HL-60 (cell line): ENCODE data around the gene KIZ.

Source experiments
- DNase-seq, 2 experiments: peaks; one replicate each; pipeline ENCODE4 v3.0.0-alpha.2; 2010 to 2020; ENCODE audit warnings: low read depth in 1 of 2, low spot score in 1 of 2
- H3K27ac ChIP-seq: fragments of 250-450 bp; sonication (Bioruptor Pico); replicated peaks from 2 replicates; pipeline ENCODE4 v1.5.1; 2020; ENCODE audit warnings: mild to moderate bottlenecking, moderate library complexity
- H3K27me3 ChIP-seq: fragments of 250-450 bp; sonication (Bioruptor Pico); 2 replicates; pipeline ENCODE4 v1.5.1; 2021; ENCODE audit warnings: mild to moderate bottlenecking, moderate library complexity; ENCODE audit not compliant: insufficient read depth, poor library complexity, severe bottlenecking
- H3K4me3 ChIP-seq: replicated peaks from 2 replicates; pipeline ENCODE4 v1.5.1; 2011; ENCODE audit warnings: mild to moderate bottlenecking, control low read depth, low read length; ENCODE audit not compliant: insufficient read depth
- GABPA ChIP-seq: IDR thresholded peaks from 2 replicates; pipeline ENCODE4 v1.6.1; 2012; ENCODE audit warnings: low read depth
- POLR2AphosphoS5 ChIP-seq: IDR thresholded peaks from 2 replicates; pipeline ENCODE4 v1.6.1; 2012; ENCODE audit warnings: low read depth
- SPI1 ChIP-seq: IDR thresholded peaks from 2 replicates; pipeline ENCODE4 v1.6.1; 2012; ENCODE audit warnings: low read depth, mild to moderate bottlenecking, borderline replicate concordance
- TF ChIP-seq, protein P1 (sequence below): IDR thresholded peaks from 2 replicates; pipeline ENCODE4 v1.6.1; 2012; ENCODE audit warnings: low read depth; ENCODE audit not compliant: insufficient replicate concordance
- TF ChIP-seq, protein P2 (sequence below): IDR thresholded peaks from one replicate; pipeline ENCODE4 v1.5.1; 2011; ENCODE audit warnings: low read length, control low read depth, inconsistent platforms; ENCODE audit not compliant: insufficient read depth

Gene KIZ

DNA sequence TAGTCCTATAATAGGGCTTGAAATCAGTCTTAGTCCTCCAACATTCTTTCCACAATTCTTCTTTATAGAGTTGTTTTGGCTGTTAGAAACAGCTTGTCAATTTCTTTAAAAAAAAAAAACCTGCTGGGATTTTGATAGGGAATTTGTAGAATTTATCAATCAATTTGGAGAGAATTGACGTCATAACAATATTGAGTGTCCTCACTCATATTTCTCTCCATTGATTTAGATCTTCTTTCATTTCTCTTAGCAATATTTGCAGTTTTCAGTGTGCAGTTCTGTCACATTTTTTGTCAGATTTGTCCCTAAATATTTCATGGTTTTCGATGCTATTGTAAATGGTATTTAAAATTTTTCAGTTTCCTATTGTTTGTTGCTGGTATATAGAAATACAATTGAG, 14.5 kb upstream of the KIZ start:
- H3K27me3 ChIP-seq: peaks cover 14% of the 10 kb centered on the region
- TF ChIP-seq POLR2AphosphoS5 (no peak), GABPA (no peak), SPI1 (no peak)
- TF ChIP-seq, protein P1, sequence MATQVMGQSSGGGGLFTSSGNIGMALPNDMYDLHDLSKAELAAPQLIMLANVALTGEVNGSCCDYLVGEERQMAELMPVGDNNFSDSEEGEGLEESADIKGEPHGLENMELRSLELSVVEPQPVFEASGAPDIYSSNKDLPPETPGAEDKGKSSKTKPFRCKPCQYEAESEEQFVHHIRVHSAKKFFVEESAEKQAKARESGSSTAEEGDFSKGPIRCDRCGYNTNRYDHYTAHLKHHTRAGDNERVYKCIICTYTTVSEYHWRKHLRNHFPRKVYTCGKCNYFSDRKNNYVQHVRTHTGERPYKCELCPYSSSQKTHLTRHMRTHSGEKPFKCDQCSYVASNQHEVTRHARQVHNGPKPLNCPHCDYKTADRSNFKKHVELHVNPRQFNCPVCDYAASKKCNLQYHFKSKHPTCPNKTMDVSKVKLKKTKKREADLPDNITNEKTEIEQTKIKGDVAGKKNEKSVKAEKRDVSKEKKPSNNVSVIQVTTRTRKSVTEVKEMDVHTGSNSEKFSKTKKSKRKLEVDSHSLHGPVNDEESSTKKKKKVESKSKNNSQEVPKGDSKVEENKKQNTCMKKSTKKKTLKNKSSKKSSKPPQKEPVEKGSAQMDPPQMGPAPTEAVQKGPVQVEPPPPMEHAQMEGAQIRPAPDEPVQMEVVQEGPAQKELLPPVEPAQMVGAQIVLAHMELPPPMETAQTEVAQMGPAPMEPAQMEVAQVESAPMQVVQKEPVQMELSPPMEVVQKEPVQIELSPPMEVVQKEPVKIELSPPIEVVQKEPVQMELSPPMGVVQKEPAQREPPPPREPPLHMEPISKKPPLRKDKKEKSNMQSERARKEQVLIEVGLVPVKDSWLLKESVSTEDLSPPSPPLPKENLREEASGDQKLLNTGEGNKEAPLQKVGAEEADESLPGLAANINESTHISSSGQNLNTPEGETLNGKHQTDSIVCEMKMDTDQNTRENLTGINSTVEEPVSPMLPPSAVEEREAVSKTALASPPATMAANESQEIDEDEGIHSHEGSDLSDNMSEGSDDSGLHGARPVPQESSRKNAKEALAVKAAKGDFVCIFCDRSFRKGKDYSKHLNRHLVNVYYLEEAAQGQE: no peak
- TF ChIP-seq, protein P2, sequence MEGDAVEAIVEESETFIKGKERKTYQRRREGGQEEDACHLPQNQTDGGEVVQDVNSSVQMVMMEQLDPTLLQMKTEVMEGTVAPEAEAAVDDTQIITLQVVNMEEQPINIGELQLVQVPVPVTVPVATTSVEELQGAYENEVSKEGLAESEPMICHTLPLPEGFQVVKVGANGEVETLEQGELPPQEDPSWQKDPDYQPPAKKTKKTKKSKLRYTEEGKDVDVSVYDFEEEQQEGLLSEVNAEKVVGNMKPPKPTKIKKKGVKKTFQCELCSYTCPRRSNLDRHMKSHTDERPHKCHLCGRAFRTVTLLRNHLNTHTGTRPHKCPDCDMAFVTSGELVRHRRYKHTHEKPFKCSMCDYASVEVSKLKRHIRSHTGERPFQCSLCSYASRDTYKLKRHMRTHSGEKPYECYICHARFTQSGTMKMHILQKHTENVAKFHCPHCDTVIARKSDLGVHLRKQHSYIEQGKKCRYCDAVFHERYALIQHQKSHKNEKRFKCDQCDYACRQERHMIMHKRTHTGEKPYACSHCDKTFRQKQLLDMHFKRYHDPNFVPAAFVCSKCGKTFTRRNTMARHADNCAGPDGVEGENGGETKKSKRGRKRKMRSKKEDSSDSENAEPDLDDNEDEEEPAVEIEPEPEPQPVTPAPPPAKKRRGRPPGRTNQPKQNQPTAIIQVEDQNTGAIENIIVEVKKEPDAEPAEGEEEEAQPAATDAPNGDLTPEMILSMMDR: no peak
- no peak for DNase-seq
- no peak overlapping the region for H3K27ac ChIP-seq
- H3K4me3 ChIP-seq: no peak overlapping the region

DNA sequence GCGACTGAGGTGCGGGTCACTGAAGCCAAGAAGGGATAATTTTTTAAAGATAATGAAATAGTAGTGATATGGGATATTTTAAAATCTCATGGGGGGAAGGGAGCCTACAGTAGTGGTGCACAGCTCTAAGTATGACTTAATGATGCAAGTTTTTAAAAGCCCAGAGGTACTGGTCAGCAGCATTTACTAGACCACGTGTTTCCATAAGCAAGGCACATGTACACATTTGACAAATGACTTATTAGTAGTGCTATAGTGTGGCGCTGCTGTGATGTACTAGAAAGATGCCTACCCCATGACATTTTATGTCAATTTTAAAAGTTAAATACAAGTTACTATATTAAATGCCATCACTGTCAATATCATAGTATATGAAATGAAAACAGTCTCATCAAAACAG, 12.2 kb upstream of the KIZ start:
- TF ChIP-seq, protein P1: no peak
- TF ChIP-seq SPI1: no peak
- no peak for TF ChIP-seq POLR2AphosphoS5
- TF ChIP-seq GABPA: no peak
- TF ChIP-seq, protein P2: no peak
- Histone ChIP-seq H3K4me3 (no peak overlapping the region), H3K27me3 (no peaks in the 10 kb centered on the region), H3K27ac (no peak overlapping the region)
- DNase-seq: no peak

DNA sequence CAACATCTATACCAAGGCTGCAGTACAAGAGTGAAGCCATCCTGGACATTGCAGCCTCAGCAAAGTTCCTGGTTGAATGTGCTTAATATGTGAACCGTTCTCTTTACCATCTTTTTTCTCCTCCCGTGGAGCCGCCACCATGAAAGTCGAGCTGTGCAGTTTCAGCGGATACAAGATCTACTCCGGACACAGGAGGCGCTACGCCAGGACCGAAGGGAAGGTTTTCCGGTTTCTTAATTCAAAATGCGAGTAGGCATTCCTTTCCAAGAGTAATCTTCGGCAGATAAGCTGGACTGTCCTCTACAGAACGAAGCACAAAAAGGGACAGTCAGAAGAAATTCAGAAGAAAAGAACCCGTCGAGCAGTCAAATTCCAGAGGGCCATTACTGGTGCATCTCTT, 11.3 kb upstream of the KIZ start:
- Histone ChIP-seq H3K27me3 (no peaks in the 10 kb centered on the region), H3K4me3 (no peak overlapping the region), H3K27ac (no peak overlapping the region)
- TF ChIP-seq, protein P2: no peak
- TF ChIP-seq GABPA (no peak), POLR2AphosphoS5 (no peak), SPI1 (no peak)
- TF ChIP-seq, protein P1: no peak
- no peak for DNase-seq
